Activated T-cell treated with anti-CD3 and anti-CD28 coated beads for 1 hour (primary cell): ENCODE measurements around the gene TBCK.
"Not testable (repeated sequence)": the region's sequence is repeated elsewhere in the genome, so short reads cannot be mapped to it uniquely, and the experiment has no call there.

ENCODE experiments used
- DNase-seq: peaks from one replicate; pipeline ENCODE4 v3.0.0-alpha.2; 2020; ENCODE audit warnings: low read depth

Gene TBCK

GRCh38 chr4:106315968-106316772, at the start of gene TBCK, which contains the start of gene AIMP1:
TSS of gene TBCK (minus strand) at chr4:106316209. CDS start at chr4:106308960, 7,249 bp downstream.
TSS of gene AIMP1 (plus strand) at chr4:106316550. CDS start at chr4:106325010, 8,460 bp downstream.
- peak; percentile 79 for DNase-seq

- DNase-seq = no peak
Measured at GRCh38 chr4:106365613-106366012, 49.6 kb upstream of the TBCK start.

GRCh38 chr4:106364282-106364681, 48.3 kb upstream of the TBCK start:
- DNase-seq = no peak

- no peak for DNase-seq
Measured at GRCh38 chr4:106362086-106362825, 46.2 kb upstream of the TBCK start.

GRCh38 chr4:106358899-106359298, 42.9 kb upstream of the TBCK start:
- no peak for DNase-seq

- DNase-seq = no peak
Measured at GRCh38 chr4:106355193-106355592, 39.2 kb upstream of the TBCK start.

GRCh38 chr4:106353786-106354185, 37.8 kb upstream of the TBCK start:
- DNase-seq = no peak

GRCh38 chr4:106351016-106351415, 35.0 kb upstream of the TBCK start:
- DNase-seq = no peak

GRCh38 chr4:106347167-106347566, 31.2 kb upstream of the TBCK start:
- DNase-seq = no peak

- no peak for DNase-seq
Measured at GRCh38 chr4:106344647-106344970, 28.6 kb upstream of the TBCK start.

GRCh38 chr4:106343865-106344646, 28.0 kb upstream of the TBCK start:
- no peak for DNase-seq

GRCh38 chr4:106340774-106341173, 24.8 kb upstream of the TBCK start:
- no peak for DNase-seq

- no peak for DNase-seq
Measured at GRCh38 chr4:106339431-106339830, 23.4 kb upstream of the TBCK start.

- no peak for DNase-seq
Measured at GRCh38 chr4:106338671-106339070, 22.7 kb upstream of the TBCK start.

- DNase-seq = no peak
Measured at GRCh38 chr4:106337916-106338315, 21.9 kb upstream of the TBCK start.

GRCh38 chr4:106336618-106337017, 20.6 kb upstream of the TBCK start:
- no peak for DNase-seq

GRCh38 chr4:106334741-106335470, 18.9 kb upstream of the TBCK start:
- no peak for DNase-seq

GRCh38 chr4:106333186-106333585, 17.2 kb upstream of the TBCK start:
- no peak for DNase-seq

GRCh38 chr4:106329041-106329618, 13.1 kb upstream of the TBCK start:
- DNase-seq = no peak

- DNase-seq = no peak
Measured at GRCh38 chr4:106325800-106326199, 9.8 kb upstream of the TBCK start.

- no peak for DNase-seq
Measured at GRCh38 chr4:106323119-106323518, 7.1 kb upstream of the TBCK start.

- DNase-seq = not testable (repeated sequence)
Measured at GRCh38 chr4:106321814-106322213, 5.8 kb upstream of the TBCK start.
